ENCODE results near the gene PIK3R1. TPM values are rescaled to one million over a fixed set of nuclear protein-coding genes. Genes with fewer than 3 reads are reported as not detected.

Gene PIK3R1
- polyA plus RNA-seq, 1 donor (not counting 4 experiments of a cell fraction or from before 2014, with no cell fraction given) = 16.7 TPM

GRCh38 chr5:68255305-68256120 lies 40.0 kb downstream of the PIK3R1 start:
- dilution Hi-C loops (cut with MboI; ENCODE audit: extremely low pct_ligation_motif_present, low sequenced_read_pairs) = no loop called here
- peaks cover 4% of the 10 kb centered on the region for H3K9me1 ChIP-seq (ENCODE audit: control insufficient read depth, extremely low read depth, insufficient read depth, low read length)
- no peaks in the 10 kb centered on the region for H3K27me3 ChIP-seq (ENCODE audit: control insufficient read depth, extremely low read depth, insufficient read depth, low read length)
- no peak overlapping the region for H2AFZ ChIP-seq (ENCODE audit: control insufficient read depth, low read length)
- H3K36me3 ChIP-seq (ENCODE audit: control insufficient read depth in 2 of 2, extremely low read depth in 1 of 2, insufficient read depth in 2 of 2, low read length in 2 of 2) = peaks cover 4 to 6% of the 10 kb centered on the region in 2 experiments
- peaks cover 24% of the 10 kb centered on the region for H3K4me1 ChIP-seq (ENCODE audit: control insufficient read depth, extremely low read depth, insufficient read depth, low read length)
- TF ChIP-seq CTCF (optimal IDR thresholded peaks at IDR 0.05 in 1 of 3, IDR thresholded peaks at IDR 0.05 in 1 of 3, conservative IDR thresholded peaks at IDR 0.05 in 1 of 3; ENCODE audit: extremely low read depth in 1 of 3, insufficient read depth in 2 of 3, low read length in 3 of 3) (no peak), EZH2 (IDR thresholded peaks at IDR 0.05; ENCODE audit: low read length) (no peak)
- no peak overlapping the region for H3K4me2 ChIP-seq (ENCODE audit: control insufficient read depth, extremely low read depth, insufficient read depth, low read depth, low read length)
- no peaks in the 10 kb centered on the region for H3K9me3 ChIP-seq (ENCODE audit: control insufficient read depth, low read depth, low read length)
- DNase-seq (ENCODE audit: low read depth, low spot score) (no peak), FAIRE-seq (no peak)
- H3K9ac ChIP-seq (ENCODE audit: control insufficient read depth, extremely low read depth, insufficient read depth, low read length) = no peak overlapping the region
- H3K27ac ChIP-seq (ENCODE audit: control insufficient read depth, insufficient read depth, low read length) = no peak overlapping the region
- no peak overlapping the region for H3K4me3 ChIP-seq (ENCODE audit: control insufficient read depth in 2 of 3, extremely low read depth in 1 of 3, insufficient read depth in 2 of 3, low read depth in 1 of 3, low read length in 3 of 3)
- H3K79me2 ChIP-seq (ENCODE audit: control insufficient read depth, insufficient read depth, low read length) = peaks cover 37% of the 10 kb centered on the region
- H4K20me1 ChIP-seq (ENCODE audit: control insufficient read depth, extremely low read depth, insufficient read depth, low read length) = no peaks in the 10 kb centered on the region

GRCh38 chr5:68257210-68257609 lies 41.7 kb downstream of the PIK3R1 start:
- FAIRE-seq (no peak), DNase-seq (ENCODE audit: low read depth, low spot score) (no peak)
- H3K36me3 ChIP-seq (ENCODE audit: control insufficient read depth in 2 of 2, extremely low read depth in 1 of 2, insufficient read depth in 2 of 2, low read length in 2 of 2) = peaks cover 4 to 6% of the 10 kb centered on the region in 2 experiments
- dilution Hi-C loops (cut with MboI; ENCODE audit: extremely low pct_ligation_motif_present, low sequenced_read_pairs) = no loop called here
- peaks cover 30% of the 10 kb centered on the region for H3K79me2 ChIP-seq (ENCODE audit: control insufficient read depth, insufficient read depth, low read length)
- no peak overlapping the region for H2AFZ ChIP-seq (ENCODE audit: control insufficient read depth, low read length)
- peaks cover 10% of the 10 kb centered on the region for H3K4me1 ChIP-seq (ENCODE audit: control insufficient read depth, extremely low read depth, insufficient read depth, low read length)
- no peak overlapping the region for H3K27ac ChIP-seq (ENCODE audit: control insufficient read depth, insufficient read depth, low read length)
- no peaks in the 10 kb centered on the region for H3K9me1 ChIP-seq (ENCODE audit: control insufficient read depth, extremely low read depth, insufficient read depth, low read length)
- H3K27me3 ChIP-seq (ENCODE audit: control insufficient read depth, extremely low read depth, insufficient read depth, low read length) = no peaks in the 10 kb centered on the region
- H3K9ac ChIP-seq (ENCODE audit: control insufficient read depth, extremely low read depth, insufficient read depth, low read length) = no peak overlapping the region
- no peaks in the 10 kb centered on the region for H3K9me3 ChIP-seq (ENCODE audit: control insufficient read depth, low read depth, low read length)
- no peak overlapping the region for H3K4me3 ChIP-seq (ENCODE audit: control insufficient read depth in 2 of 3, extremely low read depth in 1 of 3, insufficient read depth in 2 of 3, low read depth in 1 of 3, low read length in 3 of 3)
- TF ChIP-seq CTCF (optimal IDR thresholded peaks at IDR 0.05 in 1 of 3, IDR thresholded peaks at IDR 0.05 in 1 of 3, conservative IDR thresholded peaks at IDR 0.05 in 1 of 3; ENCODE audit: extremely low read depth in 1 of 3, insufficient read depth in 2 of 3, low read length in 3 of 3) = no peak
- TF ChIP-seq EZH2 (IDR thresholded peaks at IDR 0.05; ENCODE audit: low read length) = no peak
- H4K20me1 ChIP-seq (ENCODE audit: control insufficient read depth, extremely low read depth, insufficient read depth, low read length) = no peaks in the 10 kb centered on the region
- H3K4me2 ChIP-seq (ENCODE audit: control insufficient read depth, extremely low read depth, insufficient read depth, low read depth, low read length) = no peak overlapping the region

Data from keratinocyte (primary cell).